NT2/D1 (cell line): ENCODE measurements around the gene CLEC9A.

ENCODE experiments used
- SUZ12 ChIP-seq: IDR thresholded peaks from 2 replicates; pipeline ENCODE4 v1.6.1; 2011; ENCODE audit not compliant: insufficient read length, insufficient read depth; ENCODE audit errors: extremely low read depth
- YY1 ChIP-seq: IDR thresholded peaks from 2 replicates; pipeline ENCODE4 v1.6.1; 2011; ENCODE audit not compliant: insufficient read length, insufficient read depth
- ZNF274 ChIP-seq: IDR thresholded peaks from 2 replicates; pipeline ENCODE4 v1.6.1; 2011; ENCODE audit warnings: mild to moderate bottlenecking, low read depth, low read length

DNA sequence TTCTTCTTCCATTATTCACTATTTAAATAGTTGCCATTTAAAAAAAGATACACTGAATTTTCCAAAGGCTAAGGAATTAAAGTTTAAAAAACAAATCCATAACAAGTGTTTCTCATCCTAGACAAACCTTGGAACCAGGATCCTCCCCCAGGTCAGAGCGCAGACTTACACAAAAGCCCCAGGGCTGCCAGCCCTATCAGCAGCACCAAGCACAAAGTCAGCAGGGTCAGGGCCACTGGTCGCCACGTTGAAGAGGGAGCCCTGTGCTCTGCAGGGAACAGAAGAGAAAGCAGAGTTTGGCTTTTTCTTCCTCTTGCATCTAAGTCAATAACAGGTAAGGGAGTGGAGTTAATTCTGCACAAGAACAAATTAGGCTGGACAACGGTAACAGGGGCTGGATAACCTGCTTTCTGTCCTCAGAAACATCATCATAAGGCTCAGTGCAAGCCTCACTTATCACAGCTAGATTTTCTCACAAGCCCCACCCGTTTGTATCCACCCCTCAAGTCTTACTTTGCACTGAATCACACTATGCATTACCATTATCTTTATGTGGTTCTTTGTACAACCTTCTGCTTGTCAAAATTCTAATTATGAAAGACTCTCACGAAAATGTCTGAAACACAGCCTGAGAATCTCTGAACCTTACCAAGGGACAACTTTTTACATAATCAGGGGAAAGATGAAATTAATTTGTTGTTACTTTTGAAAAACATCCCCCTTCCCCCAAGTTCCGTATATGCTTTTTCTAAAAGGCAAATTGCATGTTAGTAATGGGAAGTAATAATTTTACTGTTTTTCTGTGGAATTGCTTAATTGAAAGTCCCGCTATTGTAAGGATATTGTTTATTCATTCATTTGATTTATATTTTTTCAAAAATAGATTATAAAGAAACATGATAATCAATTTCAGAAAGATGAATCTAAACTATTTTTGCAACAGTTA, 58.7 kb downstream of the CLEC9A start:
- TF ChIP-seq SUZ12 (no peak), YY1 (no peak), ZNF274 (no peak)
